T-helper 9 cell (primary cell): ENCODE data around the gene SMPD3.
A peak's percentile ranks its signal among the peaks of the same experiment; 100 is the strongest.

ENCODE experiments used
- DNase-seq: peaks from one replicate; pipeline ENCODE4 v3.0.0-alpha.2; 2020

Gene SMPD3

DNA sequence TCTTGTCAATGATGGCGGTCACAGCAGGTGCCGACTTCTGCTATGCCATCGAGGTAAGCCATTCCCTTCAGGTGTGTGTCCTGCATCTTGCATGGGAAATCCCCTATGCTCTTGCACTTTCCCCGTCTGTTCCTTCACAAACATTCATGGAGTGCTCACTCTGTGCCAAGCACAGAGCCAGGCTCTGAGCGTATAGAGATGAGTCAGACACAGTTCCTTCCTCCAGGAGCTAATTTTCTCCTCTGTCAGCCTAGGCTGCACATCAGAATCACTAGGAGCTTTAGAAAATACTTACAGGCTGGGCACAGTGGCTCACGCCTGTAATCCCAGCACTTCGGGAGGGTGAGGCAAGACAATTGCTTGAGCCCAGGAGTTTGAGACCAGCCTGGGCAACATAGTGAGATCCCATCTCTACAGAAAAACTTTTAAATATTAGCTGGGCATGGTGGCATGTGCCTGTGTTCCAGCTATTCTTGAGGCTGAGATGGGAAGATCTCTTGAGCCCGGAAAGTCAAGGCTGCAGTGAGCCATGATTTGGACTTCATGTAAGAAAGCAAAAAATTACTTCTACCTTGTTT is 123.4 kb downstream of the SMPD3 start:
- no peak for DNase-seq

DNA sequence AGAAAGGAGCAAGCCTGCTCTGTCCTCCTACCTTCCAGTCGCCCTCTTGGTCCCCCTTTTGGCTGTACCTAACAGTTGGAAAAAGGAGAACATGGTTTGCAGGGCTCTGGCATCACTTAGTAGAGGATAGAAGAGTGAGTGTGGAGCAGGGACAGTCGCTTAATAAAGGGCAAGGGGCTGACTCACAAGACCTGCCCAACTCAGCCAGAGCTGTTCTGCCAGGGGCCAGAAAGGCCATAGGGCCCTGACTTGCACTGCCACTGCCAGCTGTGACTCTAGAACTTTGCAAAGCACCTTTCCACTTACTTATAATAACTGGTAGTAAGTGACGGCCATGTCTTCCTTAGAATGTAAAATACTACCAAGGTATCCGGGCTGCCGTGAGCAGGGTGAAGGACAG is 124.0 kb downstream of the SMPD3 start:
- no peak for DNase-seq

DNA sequence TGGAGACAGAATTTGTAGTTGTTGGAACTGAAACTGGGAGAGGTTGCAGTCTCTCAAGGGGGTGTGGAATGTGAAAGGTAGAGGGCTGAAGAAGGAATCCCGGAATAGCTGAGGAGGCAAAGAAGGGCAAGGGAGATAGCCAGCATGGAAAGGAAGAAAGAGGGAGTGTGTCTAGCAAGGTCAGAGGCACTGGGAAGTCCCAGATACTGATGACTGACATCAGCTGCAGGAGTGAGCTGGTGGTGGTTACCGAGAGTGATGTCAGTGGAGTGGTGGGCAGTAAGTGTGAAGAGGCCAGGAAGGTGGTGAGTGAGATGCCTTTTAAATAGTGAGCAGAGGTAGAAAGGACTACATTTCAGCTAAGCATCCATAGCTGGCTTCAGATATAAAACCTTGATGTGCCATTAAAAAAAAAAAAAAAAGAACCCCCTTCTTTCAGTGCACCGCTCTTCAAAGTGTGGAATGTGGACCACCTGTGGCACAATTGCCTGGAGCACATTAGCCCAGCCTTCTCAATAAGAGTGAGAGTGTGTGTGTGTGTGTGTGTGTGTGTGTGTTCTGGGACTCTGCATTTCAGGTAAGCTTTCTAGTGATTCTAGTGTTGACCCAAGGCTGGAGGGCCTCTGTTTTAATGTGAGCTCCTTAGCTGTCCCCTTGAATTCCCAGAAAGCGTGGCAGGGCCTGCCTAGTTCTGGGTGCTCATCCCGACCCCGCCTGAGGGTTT is 129.0 kb downstream of the SMPD3 start:
- no peak for DNase-seq

DNA sequence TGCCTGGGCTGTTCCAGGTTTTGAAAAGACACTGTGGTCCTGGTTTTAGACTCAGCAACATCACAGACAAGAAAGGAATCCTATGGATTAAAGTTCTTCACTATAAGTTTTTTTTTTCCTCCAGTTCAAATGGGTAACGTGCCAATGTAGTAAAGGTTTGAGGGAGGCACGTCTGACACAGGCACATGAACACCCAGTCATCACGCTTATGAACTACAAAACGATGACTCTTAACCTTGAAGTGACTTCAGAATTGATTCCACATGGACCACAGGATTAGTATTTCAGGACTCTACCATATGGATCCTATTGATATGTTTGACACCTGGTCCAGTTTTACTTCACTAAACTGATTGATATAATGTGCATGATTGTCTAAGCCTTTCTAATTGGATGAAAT is 135.2 kb downstream of the SMPD3 start:
- DNase-seq = no peak

DNA sequence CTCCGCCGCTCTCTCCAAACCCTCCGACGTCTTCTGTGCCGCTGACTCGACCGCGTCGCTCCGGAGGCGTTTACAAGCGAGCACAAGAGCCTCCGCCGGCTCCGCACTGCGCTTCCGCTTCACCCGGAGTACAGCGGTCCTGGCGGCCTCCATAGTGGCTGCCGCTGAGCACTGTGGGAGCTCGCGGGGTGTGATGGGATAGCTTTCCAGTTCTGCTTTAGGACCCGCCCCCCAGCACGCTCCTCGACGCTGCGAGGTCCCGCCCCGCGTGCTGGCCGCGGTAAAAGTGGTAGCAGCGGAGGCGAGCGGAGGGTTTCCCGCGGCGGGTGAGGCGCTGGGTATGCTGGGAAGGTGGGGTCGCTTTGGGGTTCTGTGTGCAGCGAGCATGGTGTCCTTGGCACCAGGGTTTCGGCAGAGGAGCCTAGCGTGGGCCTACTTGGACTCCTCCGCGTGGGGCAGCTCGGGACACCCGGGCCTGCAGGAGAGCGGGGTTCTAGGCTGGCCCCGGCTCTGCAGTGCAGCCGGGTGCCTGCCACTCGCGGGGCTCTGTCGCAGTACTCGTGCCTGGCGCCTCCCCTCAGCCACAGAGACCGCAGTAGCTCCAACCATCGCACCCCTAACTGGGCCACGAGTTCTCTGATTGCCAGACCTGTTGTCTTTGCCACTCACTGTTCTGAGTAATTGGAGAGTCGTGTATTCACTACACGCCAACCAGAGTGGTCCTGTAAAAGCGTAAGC is 137.4 kb downstream of the SMPD3 start, which contains the start of the genes PRMT7 and SLC7A6OS:
Gene PRMT7, plus strand, starts transcription at position 246 of the 738 bp plus-strand sequence. CDS start 4,961 bp downstream, outside the sequence.
Gene SLC7A6OS, minus strand, starts transcription at position 173 of the 738 bp plus-strand sequence. Its CDS starts 20 bp downstream, at position 153.
- peak; percentile 88 for DNase-seq

DNA sequence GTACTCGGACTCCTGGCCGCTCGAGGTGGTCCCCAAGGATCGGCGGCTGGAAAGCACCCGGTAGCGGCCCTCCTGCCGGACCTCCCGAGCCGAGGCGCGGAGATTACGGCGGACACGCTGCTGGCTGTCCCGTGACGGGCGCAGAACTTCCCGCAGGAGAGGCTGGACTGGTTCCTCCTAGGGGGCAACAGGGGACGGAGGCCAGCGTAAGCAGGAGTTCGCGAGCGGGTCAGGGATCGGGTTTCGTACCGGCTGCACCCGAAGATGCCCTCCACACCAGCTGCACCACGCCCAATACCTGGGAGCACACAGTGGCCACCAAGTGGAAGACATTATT is 137.9 kb downstream of the SMPD3 start:
- DNase-seq = no peak

DNA sequence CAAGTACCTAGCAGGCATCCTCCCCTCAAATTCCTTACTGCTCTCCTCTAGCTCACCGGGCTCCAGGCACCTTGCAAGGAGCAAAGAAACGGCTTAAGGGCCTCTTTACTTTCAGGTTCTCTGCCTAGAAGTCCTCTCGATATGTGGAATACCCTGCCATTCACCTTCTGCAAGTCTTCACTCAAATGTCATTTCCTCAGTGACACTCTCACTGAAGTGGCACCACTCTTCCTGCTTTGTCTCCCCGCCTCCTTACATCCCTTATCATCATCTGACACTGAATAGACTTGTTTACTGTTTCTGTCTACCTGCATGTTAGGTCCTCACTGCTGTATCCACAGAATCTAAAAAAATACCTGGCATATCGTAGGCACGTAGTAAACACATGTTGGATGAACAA is 138.5 kb downstream of the SMPD3 start:
- no peak for DNase-seq
